A673 (cell line): Measurements from ENCODE around the gene TMEM125.

Experiments used
- EZH2 ChIP-seq: fragments of 200-600 bp; sonication (generic); IDR thresholded peaks from 2 replicates; pipeline ENCODE4 v1.6.1; 2017; ENCODE audit warnings: borderline replicate concordance, low read depth, mild to moderate bottlenecking, mixed read lengths, antibody characterized with exemption, low read length; ENCODE audit not compliant: poor library complexity, severe bottlenecking
- TF ChIP-seq, protein P1 (sequence below): fragments of 300-800, 200-600 bp; sonication (generic); conservative IDR thresholded peaks from 2 replicates; pipeline ENCODE4 v1.5.1; 2017; ENCODE audit warnings: low read depth, mild to moderate bottlenecking, antibody characterized with exemption, low read length, moderate library complexity, mixed read lengths

DNA sequence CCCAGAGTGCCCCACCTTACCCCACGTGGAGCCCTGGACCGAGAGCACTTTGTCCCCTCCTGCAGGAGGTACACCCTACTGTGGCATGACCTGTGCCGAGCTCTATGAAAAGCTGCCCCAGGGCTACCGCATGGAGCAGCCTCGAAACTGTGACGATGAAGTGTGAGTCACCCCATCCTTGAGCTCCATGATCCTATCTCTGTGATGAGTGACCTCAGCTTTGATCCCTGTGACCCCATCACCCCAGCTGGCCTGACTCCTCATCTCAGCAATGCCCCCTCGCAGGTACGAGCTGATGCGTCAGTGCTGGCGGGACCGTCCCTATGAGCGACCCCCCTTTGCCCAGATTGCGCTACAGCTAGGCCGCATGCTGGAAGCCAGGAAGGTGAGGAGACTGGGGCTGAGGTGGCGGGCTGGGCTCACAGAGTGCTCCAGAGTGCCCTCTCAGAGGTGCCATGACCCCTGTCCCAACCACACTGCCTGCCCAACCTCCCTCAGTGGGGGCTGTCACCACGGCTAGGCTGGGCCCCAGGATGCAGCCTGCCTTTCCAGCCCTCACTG is 51.6 kb downstream of the TMEM125 start:
- TF ChIP-seq, protein P1, sequence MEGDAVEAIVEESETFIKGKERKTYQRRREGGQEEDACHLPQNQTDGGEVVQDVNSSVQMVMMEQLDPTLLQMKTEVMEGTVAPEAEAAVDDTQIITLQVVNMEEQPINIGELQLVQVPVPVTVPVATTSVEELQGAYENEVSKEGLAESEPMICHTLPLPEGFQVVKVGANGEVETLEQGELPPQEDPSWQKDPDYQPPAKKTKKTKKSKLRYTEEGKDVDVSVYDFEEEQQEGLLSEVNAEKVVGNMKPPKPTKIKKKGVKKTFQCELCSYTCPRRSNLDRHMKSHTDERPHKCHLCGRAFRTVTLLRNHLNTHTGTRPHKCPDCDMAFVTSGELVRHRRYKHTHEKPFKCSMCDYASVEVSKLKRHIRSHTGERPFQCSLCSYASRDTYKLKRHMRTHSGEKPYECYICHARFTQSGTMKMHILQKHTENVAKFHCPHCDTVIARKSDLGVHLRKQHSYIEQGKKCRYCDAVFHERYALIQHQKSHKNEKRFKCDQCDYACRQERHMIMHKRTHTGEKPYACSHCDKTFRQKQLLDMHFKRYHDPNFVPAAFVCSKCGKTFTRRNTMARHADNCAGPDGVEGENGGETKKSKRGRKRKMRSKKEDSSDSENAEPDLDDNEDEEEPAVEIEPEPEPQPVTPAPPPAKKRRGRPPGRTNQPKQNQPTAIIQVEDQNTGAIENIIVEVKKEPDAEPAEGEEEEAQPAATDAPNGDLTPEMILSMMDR: no peak
- no peak for TF ChIP-seq EZH2
